ENCODE measurements around the gene BIRC2. TPM values are rescaled to one million over a fixed set of nuclear protein-coding genes. Genes with fewer than 3 reads are reported as not detected.

The BIRC2 gene
- total and polyA plus RNA-seq, 2 of the 4 experiments (the other 2 are of a cell fraction), result 48.0 to 204 TPM

- no peak overlapping the region for H2BK15ac ChIP-seq (ENCODE audit: low read depth, low read length)
- no peak for ATAC-seq (ENCODE audit: low read depth)
- no TSS peak for BruUV-seq (replicated peaks)
- H2AFZ ChIP-seq (replicated peaks; ENCODE audit: low read length, poor library complexity), result no peak overlapping the region
- no peak overlapping the region for H3K9ac ChIP-seq (ENCODE audit: low read depth, low read length)
- no peak overlapping the region for H3K18ac ChIP-seq (ENCODE audit: low read depth, low read length)
- H3K79me1 ChIP-seq (ENCODE audit: low read depth in 1 of 2, low read length in 2 of 2), result peaks cover 20 to 50% of the 10 kb centered on the region in 2 experiments
- H3K27me3 ChIP-seq (ENCODE audit: control insufficient read depth, insufficient read depth, low read length), result no peaks in the 10 kb centered on the region
- intact Hi-C loops (cut with micrococcal nuclease), result no loop called here
- ChIA-PET POLR2A (ENCODE audit: unreplicated experiment) (no interaction called here), CTCF (no interaction called here)
- no CpG with 5 or more reads among the region's 5 CpGs for WGBS, 2 experiments (ENCODE audit: extremely low coverage in 2 of 2, insufficient read length in 1 of 2)
- H3K56ac ChIP-seq (ENCODE audit: extremely low read depth, insufficient read depth, low read length), result no peak overlapping the region
- H2BK120ac ChIP-seq (ENCODE audit: low read depth, low read length), result no peak overlapping the region
- H3K4me1 ChIP-seq (ENCODE audit: control insufficient read depth, insufficient read depth, low read length), result no peaks in the 10 kb centered on the region
- H4K91ac ChIP-seq (ENCODE audit: insufficient read depth, low read depth, low read length), result no peak overlapping the region
- no peak overlapping the region for H3K4me2 ChIP-seq (ENCODE audit: low read depth, low read length)
- no peak overlapping the region for H2AK9ac ChIP-seq (replicated peaks; ENCODE audit: low read depth, low read length, poor library complexity)
- in situ Hi-C loops (cut with MboI; ENCODE audit: low sequenced_read_pairs), result loop anchor here (25.0 kb wide), 1 partner anchor 98 kb away; no protein-coding TSS in a partner anchor
- H4K20me1 ChIP-seq (ENCODE audit: insufficient read depth, low read length), result 0 out of 2 replicates have a peak, but pooled peaks cover 3% of the 10 kb centered on the region
- no peak overlapping the region; the same call in 1 of the 2 replicates for H4K5ac ChIP-seq (ENCODE audit: low read depth, low read length)
- no peak overlapping the region for H3K4me3 ChIP-seq (ENCODE audit: insufficient read depth, low read depth, low read length)
- no peak for DNase-seq
- H3K9me3 ChIP-seq (ENCODE audit: control insufficient read depth, insufficient read depth, low read length), result no peaks in the 10 kb centered on the region
- H3K23ac ChIP-seq (ENCODE audit: low read depth, low read length), result no peak overlapping the region
- H2BK20ac ChIP-seq (ENCODE audit: low read depth, low read length), result no peak overlapping the region
- dilution Hi-C loops (cut with HindIII; ENCODE audit: low sequenced_read_pairs, unreplicated experiment), result no loop called here
- no peak overlapping the region for H3K27ac ChIP-seq (ENCODE audit: insufficient read depth, low read length)
- H3K14ac ChIP-seq (replicated peaks; ENCODE audit: low read depth, low read length), result no peak overlapping the region; the same call in 1 of the 2 replicates
- H3K4ac ChIP-seq (ENCODE audit: low read depth, low read length), result no peak overlapping the region
- H4K8ac ChIP-seq (ENCODE audit: low read depth in 2 of 2, low read length in 2 of 2), result no peak overlapping the region
- H2BK5ac ChIP-seq (ENCODE audit: low read depth, low read length, poor library complexity, severe bottlenecking), result no peak overlapping the region
- H2AK5ac ChIP-seq (ENCODE audit: low read depth, low read length), result no peak overlapping the region
- H3K36me3 ChIP-seq (ENCODE audit: control insufficient read depth, insufficient read depth, low read length), result peaks cover 28% of the 10 kb centered on the region
- no peaks in the 10 kb centered on the region for H3K9me1 ChIP-seq (ENCODE audit: insufficient read depth, low read length)
- no peak for TF ChIP-seq MXI1 (IDR thresholded peaks at IDR 0.05; ENCODE audit: borderline replicate concordance, low read depth, low read length)
- TF ChIP-seq CHD1 (IDR thresholded peaks at IDR 0.05; ENCODE audit: low read depth, low read length), result no peak
- TF ChIP-seq USF2 (IDR thresholded peaks at IDR 0.05; ENCODE audit: low read depth, low read length), result no peak
- no peak for TF ChIP-seq ELK1 (IDR thresholded peaks at IDR 0.05; ENCODE audit: borderline replicate concordance, low read depth, low read length)
- TF ChIP-seq SMC3 (IDR thresholded peaks at IDR 0.05; ENCODE audit: low read depth, low read length), result no peak
- TF ChIP-seq FOS (IDR thresholded peaks at IDR 0.05; ENCODE audit: low read depth, low read length), result no peak
- TF ChIP-seq NFE2L2 (IDR thresholded peaks at IDR 0.05; ENCODE audit: low read depth, low read length), result no peak
- no peak for TF ChIP-seq MAFK (IDR thresholded peaks at IDR 0.05; ENCODE audit: low read depth, low read length)
- TF ChIP-seq RFX5 (IDR thresholded peaks at IDR 0.05; ENCODE audit: low read depth, low read length), result no peak
- TF ChIP-seq RAD21 (IDR thresholded peaks at IDR 0.05; ENCODE audit: low read length), result no peak
- TF ChIP-seq RCOR1 (IDR thresholded peaks at IDR 0.05; ENCODE audit: insufficient replicate concordance, low read length), result no peak
- no peak for TF ChIP-seq MAZ (IDR thresholded peaks at IDR 0.05; ENCODE audit: borderline replicate concordance, low read depth, low read length)
- no peak for TF ChIP-seq BHLHE40 (IDR thresholded peaks at IDR 0.05; ENCODE audit: low read depth, low read length)
- TF ChIP-seq POLR2A (IDR thresholded peaks at IDR 0.05; ENCODE audit: low read depth, low read length), result no peak
These were observed 38.3 kb downstream of the BIRC2 start for GRCh38 chr11:102385085-102386007.
